Measurements from ENCODE around the gene LINS1. TPM values are rescaled to one million over a fixed set of nuclear protein-coding genes. Genes with fewer than 3 reads are reported as not detected.
"Not testable (repeated sequence)": the region's sequence is repeated elsewhere in the genome, so short reads cannot be mapped to it uniquely, and the experiment has no call there.

LINS1 gene
- total and polyA plus RNA-seq, 8 donors, result 12.0 to 31.6 (median 23.9) TPM

- intact Hi-C loops (cut with DNase I), result no loop called here
- ATAC-seq (no peak), DNase-seq (no peak)
- Histone ChIP-seq H3K27ac (no peak overlapping the region), H3K36me3 (no peaks in the 10 kb centered on the region), H3K27me3 (no peaks in the 10 kb centered on the region), H3K4me3 (no peak overlapping the region), H3K9me3 (peaks cover 4 to 30% of the 10 kb centered on the region in 2 donors), H3K4me1 (peaks cover 0 to 13% of the 10 kb centered on the region in 2 donors)
- no peak for TF ChIP-seq CTCF (IDR thresholded peaks at IDR 0.05)
Measured at GRCh38 chr15:100591835-100592234, 10.1 kb downstream of the LINS1 start.

GRCh38 chr15:100591163-100591562, 10.8 kb downstream of the LINS1 start:
- ATAC-seq; intact Hi-C loops (cut with DNase I): not testable (repeated sequence)

GRCh38 chr15:100588638-100589242, 13.2 kb downstream of the LINS1 start:
- ATAC-seq, result no peak
- no peak for TF ChIP-seq CTCF (IDR thresholded peaks at IDR 0.05)
- Histone ChIP-seq H3K4me1 (no peaks in the 10 kb centered on the region), H3K4me3 (no peak overlapping the region), H3K36me3 (no peaks in the 10 kb centered on the region), H3K27me3 (no peaks in the 10 kb centered on the region), H3K27ac (no peak overlapping the region), H3K9me3 (peaks cover 4 to 30% of the 10 kb centered on the region in 2 donors)
- intact Hi-C loops (cut with DNase I), result no loop called here
- no peak for DNase-seq

More at GRCh38 chr15:100591163-100591562, 10.8 kb downstream of the LINS1 start:
- DNase-seq, H3K36me3 ChIP-seq, H3K27me3 ChIP-seq, H3K4me1 ChIP-seq, H3K4me3 ChIP-seq, H3K27ac ChIP-seq: not testable (repeated sequence)
- peaks cover 4 to 30% of the 10 kb centered on the region in 2 donors for H3K9me3 ChIP-seq

GRCh38 chr15:100580414-100580813, 21.6 kb downstream of the LINS1 start:
- no peaks in the 10 kb centered on the region for H3K9me3 ChIP-seq
- H3K27ac ChIP-seq, result no peak overlapping the region
- H3K36me3 ChIP-seq, result no peaks in the 10 kb centered on the region
- DNase-seq (no peak), ATAC-seq (no peak)
- intact Hi-C loops (cut with DNase I), result no loop called here
- TF ChIP-seq CTCF (IDR thresholded peaks at IDR 0.05), result no peak
- H3K27me3 ChIP-seq, result no peaks in the 10 kb centered on the region
- no peaks in the 10 kb centered on the region for H3K4me1 ChIP-seq
- no peak overlapping the region for H3K4me3 ChIP-seq

- Histone ChIP-seq H3K9me3 (no peaks in the 10 kb centered on the region), H3K27me3 (no peaks in the 10 kb centered on the region), H3K36me3 (peaks cover 0 to 47% of the 10 kb centered on the region in 2 donors), H3K4me3 (no peak overlapping the region), H3K4me1 (peaks cover 0 to 17% of the 10 kb centered on the region in 2 donors), H3K27ac (no peak overlapping the region)
- DNase-seq (no peak), ATAC-seq (no peak)
- no peak for TF ChIP-seq CTCF (IDR thresholded peaks at IDR 0.05)
- intact Hi-C loops (cut with DNase I), result loop anchor here in 1 of 2 donors (5.0 kb wide), 1 partner anchor 226 kb away; no protein-coding TSS in a partner anchor
Measured at GRCh38 chr15:100573526-100573925, 28.5 kb downstream of the LINS1 start.
